ENCODE data around the gene VGLL2.
A peak's percentile ranks its signal among the peaks of the same experiment; 100 is the strongest.

Gene VGLL2

GRCh38 chr6:117311310-117311709 is 46.0 kb downstream of the VGLL2 start:
- no peak for DNase-seq (ENCODE audit: extremely low read depth, low read depth)
- TF ChIP-seq CTCF (IDR thresholded peaks at IDR 0.05; ENCODE audit: low read depth, low read length, missing control alignments): no peak
- no peak overlapping the region for H3K4me3 ChIP-seq (replicated peaks; ENCODE audit: low read depth, low read length)

GRCh38 chr6:117311726-117312125 is 46.4 kb downstream of the VGLL2 start:
- DNase-seq (ENCODE audit: extremely low read depth, low read depth): no peak
- TF ChIP-seq CTCF (IDR thresholded peaks at IDR 0.05; ENCODE audit: low read depth, low read length, missing control alignments): no peak
- H3K4me3 ChIP-seq (replicated peaks; ENCODE audit: low read depth, low read length): no peak overlapping the region

- H3K4me3 ChIP-seq (replicated peaks; ENCODE audit: low read depth, low read length): no peak overlapping the region
- TF ChIP-seq CTCF (IDR thresholded peaks at IDR 0.05; ENCODE audit: low read depth, low read length, missing control alignments): peak; percentile 26
- no peak for DNase-seq (ENCODE audit: extremely low read depth, low read depth)
Measured at GRCh38 chr6:117317261-117317660, 51.9 kb downstream of the VGLL2 start.
